SHP77 treated with DMSO at 0.1 percent for 48 hours (cell line): ENCODE data around the gene IL17RD.
"Not testable (repeated sequence)": the region's sequence is repeated elsewhere in the genome, so short reads cannot be mapped to it uniquely, and the experiment has no call there.

ENCODE experiments used
- DNase-seq: peaks from one replicate; lab custom pipeline; 2025; lab: John Stamatoyannopoulos, UW

IL17RD gene

DNA sequence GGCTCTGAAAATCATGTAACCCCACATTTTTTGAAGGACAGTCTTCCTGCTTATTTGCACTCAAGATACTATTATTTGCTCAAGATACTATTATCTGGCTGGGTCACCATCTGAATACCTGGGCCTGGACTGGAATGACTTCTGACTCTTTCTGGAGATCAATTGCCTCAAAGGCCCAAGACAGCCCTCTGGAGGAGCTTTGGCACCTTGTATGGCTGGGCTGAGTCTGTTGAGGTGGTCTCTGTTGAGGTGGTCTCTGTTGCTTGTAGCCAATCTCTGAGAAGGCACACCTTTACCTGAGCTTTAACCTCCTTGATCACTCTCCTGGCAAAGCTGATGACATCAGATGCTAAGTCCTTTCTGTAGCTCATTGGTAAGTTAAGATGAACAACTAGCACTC, 71.7 kb downstream of the IL17RD start:
- no peak for DNase-seq

DNA sequence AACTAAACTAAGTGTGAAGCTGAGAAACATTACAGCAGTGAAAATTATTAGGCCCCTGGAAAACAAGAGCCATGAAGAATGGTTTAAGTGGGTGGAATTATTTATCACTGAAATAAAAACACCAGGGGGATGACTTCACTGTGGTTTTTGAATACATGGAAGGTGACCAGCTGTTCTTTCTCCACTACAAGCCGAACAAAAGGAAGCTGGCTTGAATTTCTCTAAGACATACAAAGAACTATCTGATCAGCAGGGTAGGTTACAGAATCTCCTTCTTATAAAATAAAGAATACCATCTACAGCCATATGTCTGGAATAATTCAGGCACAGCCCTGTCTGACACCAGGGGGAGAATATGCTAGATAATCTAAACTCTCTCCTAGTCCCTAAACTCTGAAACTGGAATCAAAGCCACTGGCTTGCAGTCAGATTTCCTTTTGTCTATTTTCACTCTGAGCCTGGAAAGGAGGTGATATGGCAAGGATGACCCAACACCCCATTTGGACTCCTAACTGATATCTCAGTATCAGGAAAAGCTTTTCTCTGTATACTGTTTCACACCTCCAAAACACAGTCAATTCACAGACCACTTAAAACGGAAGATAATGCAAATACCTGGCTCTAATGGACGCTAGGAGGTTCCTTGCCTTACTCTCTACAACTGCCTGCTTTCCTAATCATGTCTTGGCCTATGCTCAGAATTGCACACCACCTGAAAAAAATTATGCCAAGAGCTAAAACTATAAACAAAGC, 73.5 kb downstream of the IL17RD start:
- DNase-seq = no peak

DNA sequence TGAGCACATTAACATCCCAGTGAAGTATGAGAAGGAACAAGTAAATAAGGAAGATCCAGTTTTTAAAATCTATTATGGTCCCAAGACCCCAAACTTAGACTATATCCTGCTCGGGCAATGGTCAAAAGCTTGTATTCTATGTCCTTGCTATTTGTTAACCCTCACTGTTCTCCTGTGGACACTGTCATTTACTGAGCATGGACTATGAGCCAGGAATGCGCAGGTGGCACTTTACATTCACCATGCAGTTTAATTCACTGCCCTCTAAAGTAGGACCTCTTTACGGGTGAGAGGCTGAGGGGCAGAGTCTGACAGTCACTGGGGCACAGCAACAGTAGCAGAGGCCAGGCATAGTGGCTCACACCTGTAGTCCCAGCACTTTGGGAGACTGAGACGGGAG, 76.1 kb downstream of the IL17RD start:
- no peak for DNase-seq

DNA sequence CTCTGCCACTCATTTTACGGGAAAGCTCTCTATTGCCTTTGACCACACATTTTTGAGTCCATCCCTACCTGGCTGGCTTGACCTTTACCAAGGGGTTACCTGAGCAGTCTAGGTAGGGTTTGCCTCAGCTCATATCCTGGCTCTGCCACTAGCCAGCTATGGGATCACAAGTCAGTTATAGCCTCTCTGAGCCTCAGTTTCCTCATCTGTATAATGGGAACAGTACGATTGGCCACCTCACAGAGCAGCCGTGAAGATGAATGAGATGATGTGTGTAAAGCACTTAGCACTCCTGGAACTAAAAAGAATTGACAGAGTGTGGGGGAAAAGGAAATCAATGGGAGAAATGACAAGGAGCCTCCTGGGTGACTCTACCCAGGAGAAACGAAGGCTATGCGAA, 76.7 kb downstream of the IL17RD start:
- DNase-seq = no peak

DNA sequence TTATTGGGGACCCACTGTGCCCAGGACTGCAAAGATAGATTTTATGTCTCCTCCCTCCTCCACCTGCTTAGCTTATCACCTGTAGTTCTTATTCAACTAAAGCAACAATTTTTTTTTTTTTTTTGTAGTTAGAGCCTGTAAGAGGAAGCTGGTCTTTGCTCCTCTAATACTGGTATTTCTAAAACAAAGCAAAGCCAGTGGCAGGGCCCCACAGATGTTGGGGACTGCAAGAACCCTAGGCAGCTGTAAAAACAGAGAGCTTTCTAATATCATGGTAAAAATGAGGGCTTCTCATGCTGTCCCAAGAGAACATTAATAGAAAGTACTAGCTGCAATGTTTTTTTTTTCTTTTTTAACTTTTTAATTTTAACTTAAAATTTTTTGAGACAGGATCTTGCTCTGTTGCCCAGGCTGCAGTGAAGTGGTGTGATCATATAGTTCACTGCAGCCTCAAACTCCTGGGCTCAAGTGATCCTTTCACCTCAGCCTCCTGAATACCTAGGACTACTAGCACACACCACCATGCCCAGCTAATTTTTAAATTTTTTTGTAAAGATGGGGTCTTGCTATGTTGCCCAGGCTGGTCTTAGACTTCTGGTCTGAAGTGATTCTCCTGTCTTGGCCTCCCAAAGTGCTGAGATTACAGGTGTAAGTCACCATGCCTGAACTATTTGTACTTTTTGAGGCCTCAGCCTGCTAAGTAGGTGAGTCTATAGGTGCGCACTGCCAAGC, 77.6 kb downstream of the IL17RD start:
- DNase-seq = no peak

DNA sequence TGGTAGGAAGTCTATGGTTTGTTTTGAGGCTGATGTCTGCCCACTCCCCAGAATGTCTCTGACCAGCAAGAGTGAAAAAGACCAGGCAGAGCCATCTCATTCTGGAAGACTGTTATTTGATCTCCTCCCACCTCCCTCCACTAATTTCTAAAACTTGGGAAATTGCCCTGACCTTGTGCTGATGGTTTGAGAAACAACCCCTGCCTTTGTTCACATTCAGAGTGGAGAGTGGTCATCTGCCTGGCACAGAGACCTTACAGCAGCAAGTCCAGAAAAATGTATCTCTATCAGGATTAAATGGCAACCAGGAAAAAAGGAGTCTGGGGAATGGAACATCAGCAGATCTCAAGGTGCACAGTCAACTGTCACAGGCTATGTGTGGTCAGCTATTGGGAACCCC, 79.0 kb downstream of the IL17RD start:
- no peak for DNase-seq

DNA sequence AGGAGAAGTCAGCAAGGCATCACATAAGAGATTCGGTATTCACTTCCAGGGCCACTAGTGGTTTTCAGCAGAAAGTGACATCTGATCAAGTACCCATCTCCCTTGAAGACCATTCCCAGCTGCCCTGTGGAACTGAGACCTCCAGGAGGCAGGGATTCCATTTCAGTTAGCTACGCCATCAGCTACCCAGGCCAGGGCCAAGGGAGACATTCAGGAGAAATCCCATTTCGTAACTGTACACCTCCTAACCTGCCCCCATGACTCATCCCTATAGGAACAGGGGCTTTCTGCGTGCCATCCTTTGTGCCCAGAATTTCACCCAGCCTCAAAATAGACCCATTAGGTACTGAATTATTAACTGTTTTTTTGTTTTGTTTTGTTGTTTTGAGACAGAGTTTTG, 79.9 kb downstream of the IL17RD start:
- no peak for DNase-seq

DNA sequence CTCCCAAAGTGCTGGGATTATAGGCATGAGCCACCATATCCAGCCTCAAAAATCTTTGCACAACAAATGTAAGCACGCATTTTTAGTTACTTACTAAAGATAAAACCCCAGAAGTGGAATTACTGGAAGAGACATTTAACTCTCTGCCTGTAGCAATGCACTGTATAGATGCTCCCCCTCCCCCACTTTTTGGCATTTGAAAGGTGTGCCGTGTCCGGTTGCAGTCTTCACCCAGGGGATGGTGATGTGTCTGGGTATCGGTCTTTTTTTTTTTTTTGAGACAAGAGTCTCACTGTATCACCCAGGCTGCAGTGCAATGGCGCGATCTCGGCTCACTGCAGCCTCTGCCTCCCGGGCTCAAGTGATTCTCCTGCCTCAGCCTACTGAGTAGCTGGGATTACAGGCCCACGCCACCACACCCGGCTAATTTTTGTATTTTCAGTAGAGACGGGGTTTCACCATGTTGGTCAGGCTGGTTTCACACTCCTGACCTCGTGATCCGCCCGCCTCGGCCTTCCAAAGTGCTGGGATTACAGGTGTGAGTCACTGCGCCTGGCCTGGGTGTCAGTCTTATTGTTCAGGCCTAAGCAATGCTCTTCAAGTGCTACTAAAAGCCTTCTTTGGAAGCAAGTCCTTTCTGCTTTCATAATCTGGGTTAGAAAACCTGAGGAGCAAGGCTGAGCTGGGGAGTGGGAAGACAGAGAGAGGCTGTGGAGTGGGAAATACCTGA, 81.7 kb downstream of the IL17RD start:
- not testable (repeated sequence) for DNase-seq

DNA sequence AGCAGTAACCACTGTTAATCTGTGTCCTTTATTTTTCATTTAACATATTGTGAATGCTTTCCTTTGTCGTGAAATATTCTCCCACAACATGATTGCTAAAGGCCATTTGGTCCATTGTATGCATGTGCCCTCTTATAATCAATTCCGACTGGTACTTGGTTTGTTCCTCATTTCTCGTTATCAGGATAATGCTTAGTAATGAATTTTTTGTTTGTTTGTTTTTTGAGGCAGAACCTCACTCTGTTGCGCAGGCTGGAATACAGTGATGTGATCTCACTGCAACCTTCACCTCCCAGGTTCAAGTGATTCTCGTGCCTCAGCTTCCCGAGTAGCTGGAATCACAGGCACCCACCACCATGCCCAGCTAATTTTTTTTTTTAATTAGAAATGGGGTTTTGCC, 82.7 kb downstream of the IL17RD start:
- DNase-seq = no peak

DNA sequence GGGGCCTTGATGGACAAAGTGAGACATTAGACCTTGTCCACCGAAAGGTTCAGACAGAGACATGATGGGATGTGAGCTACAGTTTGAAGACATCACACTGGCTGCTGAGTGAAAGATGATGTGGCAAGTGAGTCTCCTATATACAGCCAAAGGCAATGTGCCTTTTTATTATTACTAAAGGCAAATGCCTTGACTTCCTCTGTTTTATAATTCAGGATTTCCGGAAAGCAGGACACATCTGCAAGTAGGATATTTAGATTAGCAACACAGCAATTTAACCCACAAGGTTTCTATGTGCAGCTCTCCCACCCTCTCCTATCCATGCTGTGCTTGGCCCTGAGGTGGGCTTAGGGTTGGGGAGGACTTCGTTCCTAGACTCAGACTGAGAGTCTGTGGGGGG, 84.0 kb downstream of the IL17RD start:
- DNase-seq = no peak

DNA sequence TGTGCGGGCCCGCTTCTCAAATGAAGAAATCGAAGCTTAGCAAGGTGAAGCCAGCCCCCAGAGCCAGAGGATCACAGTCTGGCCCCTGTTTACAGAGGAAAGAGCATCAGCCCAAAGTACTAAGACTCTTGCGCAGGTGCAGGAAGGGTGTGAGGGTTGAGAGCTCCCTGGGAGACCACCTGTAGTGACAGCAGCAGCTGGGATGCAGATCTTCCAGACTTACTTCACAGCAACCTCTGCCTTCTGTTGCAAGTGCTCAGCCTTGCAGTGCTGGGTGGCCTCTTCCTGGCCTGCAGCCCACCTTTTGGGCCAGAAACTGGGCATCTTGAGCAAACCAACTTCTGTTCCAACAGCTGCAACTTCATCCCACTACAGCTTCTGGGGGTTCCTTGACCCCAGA, 85.0 kb downstream of the IL17RD start:
- DNase-seq = no peak

DNA sequence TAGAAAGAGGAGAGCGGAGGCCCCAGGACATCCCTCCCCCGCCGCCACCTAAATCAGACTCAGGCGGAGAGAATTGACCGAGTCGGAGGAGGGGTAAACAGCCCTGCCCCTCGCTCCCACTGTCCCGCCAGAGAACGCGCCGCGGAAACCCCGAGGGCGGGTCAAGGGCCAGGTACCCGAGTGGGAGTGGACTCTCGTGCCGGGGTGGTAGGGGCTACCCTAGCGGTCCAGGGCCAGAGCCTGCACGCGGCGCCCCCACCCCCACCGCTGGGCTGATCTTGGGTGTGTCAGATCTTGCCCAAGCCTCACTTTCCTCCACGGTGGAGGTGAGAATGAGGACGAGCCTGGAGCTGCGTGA, 85.7 kb downstream of the IL17RD start:
- no peak for DNase-seq

DNA sequence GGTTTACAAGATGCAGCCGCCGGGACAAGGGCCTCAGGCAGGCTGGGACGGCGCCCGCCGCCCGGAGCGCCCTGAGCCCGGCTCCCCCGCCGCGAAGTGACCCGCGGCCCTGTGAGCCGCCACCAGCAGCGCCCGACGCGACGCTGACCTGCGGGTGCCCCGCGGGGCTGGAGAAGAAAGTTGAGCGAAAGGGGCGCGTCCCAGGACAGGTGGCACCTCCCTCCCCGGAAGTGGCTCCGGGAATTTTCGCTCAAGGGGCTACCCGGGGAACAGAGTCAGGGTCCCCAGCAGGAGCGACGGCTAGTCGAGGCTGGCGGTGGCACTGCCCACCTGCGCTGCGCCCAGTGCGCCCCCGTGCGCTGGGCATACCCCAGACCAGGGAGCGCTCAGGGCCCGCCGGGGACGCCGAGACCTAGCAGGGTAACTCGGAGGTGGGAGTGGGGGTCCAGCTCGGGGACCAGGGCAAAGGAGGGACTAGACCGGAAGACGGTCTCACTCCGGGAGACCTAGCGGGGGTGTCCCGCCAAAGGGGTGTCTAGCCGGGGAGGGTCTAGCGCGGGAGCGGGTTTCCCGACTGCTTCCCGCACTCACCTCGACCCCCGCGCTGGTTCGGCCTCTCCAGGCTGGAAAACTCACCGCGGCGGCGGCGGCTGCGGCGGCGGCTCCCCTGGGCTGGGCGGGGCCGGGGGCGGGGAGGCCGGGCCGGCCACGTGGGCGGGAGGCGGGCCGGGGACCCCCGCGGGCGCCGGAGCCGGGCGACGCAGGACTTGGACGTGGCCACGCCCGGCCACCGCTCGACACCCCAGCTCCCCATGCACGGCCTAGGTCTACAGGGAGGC, 86.3 kb downstream of the IL17RD start:
- no peak for DNase-seq

DNA sequence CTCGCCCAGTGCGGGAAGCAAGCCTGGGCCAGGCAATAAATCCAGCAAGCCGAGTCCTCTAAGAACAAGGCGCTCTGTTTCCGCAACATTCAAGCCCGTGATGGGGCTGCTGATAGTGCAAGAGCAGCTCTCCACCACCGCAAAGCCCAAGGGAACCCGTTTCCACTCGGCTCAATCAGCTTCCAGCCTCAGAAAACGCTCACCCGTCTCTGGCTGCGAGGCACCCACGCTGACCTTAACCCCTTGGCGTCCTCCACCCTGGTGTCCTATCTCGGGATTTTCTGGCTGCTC, 86.9 kb downstream of the IL17RD start:
- DNase-seq = no peak

DNA sequence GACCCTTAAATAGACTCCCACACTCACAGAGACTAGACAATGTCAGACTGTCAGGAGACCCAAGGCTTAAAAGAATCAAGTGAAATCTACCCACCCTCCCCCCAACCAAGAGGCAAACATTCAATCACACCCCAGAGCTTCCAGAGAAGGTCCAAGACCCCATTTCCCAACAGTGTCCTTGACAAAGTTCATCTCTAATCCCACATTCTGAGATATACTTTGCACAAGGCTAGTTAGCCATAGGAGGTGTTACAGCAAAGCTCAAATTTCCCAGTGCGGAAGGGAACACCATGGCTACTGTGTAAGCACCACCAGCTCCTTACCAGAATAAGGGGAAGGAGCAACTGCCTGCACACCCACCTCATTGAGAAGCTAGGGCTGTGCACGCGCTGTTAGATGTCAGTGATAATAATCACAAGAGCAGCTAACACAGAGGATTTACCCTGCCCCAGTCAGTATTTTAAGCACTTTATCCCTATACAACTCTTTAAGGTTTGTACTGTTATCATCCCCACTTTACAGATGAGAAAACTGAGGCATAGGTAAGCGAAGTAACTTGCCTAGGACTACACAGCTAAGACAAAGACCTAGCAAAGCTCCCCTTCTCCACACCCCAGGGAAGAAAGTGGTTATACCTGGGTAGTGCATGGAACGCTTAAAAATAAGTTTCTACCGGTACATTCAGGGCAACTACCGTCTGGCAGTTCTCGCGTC, 87.4 kb downstream of the IL17RD start:
- no peak for DNase-seq

DNA sequence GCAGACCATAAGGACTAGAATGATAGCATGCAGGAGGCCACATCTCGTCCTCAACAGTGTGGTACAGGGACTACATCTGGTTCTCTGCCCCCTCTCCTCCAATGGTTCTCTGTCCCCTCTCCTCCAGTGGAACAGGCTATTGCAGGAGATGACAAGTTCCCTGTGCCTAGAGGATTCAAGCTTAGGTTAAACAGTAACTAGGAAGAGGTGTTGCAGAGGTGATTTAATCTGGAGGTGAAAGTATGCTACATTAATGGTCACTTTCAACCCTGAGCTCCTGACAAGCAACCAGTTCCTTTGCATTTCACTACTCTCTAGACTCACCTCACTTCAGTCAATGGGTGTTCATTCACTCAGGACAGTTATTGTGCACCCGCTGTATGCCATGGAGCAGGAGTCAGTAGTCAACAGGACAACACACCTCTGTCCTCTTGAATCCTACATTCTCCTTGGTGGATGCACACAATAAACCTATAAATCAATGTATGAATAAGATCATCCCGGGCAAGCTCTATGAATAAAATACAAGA, 88.7 kb downstream of the IL17RD start:
- DNase-seq = no peak

DNA sequence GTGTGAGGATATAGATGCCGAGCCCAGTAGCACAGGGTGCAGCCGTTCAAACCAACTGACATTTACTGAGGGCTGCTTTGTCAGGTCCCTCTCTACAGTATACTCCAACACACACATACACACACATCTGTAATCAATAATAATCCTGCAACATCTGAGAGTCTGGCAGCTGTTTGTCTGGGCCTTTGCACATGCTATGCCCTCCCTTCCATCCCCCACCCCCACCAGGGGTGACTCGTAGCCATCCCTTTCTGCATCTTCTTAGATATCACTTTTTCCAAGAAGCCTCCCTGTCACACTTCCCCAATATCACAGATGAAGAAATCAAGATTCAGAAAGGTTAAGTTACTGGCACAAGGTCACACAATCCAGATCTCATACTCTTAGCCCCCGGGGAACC, 91.0 kb downstream of the IL17RD start:
- DNase-seq = no peak

DNA sequence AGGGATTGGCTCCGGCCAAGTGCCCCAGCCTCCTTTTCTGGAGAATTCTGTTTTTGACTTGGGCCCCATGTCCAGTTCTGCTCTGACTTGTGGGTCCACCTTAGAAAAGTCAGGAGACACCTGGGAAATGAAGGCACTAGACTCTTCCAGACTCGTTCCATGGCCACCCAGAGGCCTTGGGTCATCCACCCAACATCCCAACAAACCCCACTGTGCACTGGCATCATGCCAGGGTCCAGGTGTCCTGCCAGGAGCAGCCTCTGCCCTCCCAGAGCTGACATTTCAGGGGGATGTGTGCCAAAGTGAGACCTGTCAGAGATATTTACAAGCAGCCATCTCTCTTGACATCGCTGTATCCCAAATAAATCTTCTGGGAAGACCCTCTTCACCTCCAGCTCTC, 91.5 kb downstream of the IL17RD start:
- DNase-seq = no peak

DNA sequence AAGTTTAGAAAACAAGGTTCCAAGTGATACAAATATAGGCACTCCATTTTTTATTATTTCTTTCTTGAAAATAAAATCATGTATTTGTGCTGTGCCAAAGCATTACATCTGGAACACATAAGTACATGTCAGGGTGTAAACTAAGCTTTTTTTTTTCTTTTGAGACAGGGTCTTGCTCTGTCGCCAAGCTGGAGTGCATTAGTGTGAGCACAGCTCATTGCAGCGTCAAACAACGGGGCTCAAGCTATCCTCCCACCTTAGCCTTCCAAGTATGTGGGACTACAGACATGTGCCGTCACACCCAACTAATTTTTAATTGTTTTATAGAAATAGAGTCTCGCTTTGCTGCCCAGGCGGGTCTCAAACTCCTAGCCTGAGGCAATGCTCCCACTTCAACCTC, 95.7 kb downstream of the IL17RD start:
- DNase-seq = no peak

DNA sequence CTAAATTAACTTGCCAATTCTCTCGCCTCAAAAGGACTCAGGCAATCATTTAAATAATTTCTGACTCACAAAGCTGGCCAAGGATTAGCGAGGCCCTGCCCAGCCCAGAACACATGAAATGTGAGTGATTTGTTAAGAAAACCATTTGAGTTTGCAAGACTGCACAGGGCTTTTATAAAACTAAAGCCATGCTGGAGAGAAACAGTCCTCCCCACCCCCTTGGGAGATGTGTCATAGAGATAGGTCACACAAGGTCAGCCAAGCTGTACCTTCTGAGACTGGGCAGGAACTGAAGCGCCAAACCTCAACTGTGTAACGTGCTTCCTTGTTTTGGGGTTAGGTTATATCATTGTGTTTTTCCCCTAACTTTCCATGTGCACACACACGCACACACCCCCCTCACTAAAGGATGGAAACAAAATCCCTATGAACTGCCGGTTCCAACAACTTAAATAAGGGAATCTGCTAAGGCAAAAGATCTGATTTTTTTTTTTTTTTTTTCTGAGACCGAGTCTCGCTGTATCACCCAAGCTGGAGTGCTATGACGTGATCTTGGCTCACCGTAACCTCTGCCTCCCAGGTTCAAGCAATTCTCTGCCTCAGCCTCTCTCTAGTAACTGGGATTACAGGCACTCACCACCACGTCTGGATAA, 96.6 kb downstream of the IL17RD start:
- DNase-seq = no peak

DNA sequence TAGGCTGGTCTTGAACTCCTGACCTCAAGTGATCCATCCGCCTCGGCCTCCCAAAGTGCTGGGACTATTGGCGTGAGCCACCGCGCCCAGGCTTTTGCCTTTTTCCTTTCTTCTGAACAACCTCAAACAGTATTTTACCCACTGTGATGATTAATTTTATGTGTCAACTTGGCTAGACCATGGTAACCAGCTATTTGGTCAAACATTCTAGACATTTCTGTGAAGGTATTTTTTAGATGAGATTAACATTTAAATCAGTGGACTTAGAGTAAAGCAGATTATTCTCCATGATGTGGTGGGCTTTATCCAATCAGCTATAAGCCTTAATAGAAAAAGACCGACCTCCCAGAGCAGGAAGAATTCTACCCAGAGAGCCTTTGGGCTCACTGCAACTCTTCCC, 98.7 kb downstream of the IL17RD start:
- no peak for DNase-seq
